WTC11 (cell line): Measurements from ENCODE around the gene LTBR. TPM values are rescaled to one million over a fixed set of nuclear protein-coding genes. Genes with fewer than 3 reads are reported as not detected.
A peak's percentile ranks its signal among the peaks of the same experiment; 100 is the strongest.

Experiments used
- ATAC-seq: fragments of 200-7000 bp; cut with Tn5 transposase; 2 replicates; pipeline ENCODE4 v1.10.0; 2021; ENCODE audit warnings: mild to moderate bottlenecking, moderate library complexity
- CTCF ChIA-PET: fragments of 300-600 bp; sonication (Branson Sonifier 250); formaldehyde crosslinking; loops from one replicate; lab custom pipeline; 2021; ENCODE audit warnings: antibody characterized with exemption; lab: Charles Lee
- POLR2A ChIA-PET: fragments of 350-600 bp; sonication (Branson Sonifier 250); formaldehyde crosslinking; loops from one replicate; lab custom pipeline; 2021; ENCODE audit warnings: antibody characterized with exemption; lab: Charles Lee
- DNase-seq: peaks from one replicate; pipeline ENCODE4 v3.0.0; 2021; ENCODE audit warnings: low spot score
- H3K27ac Mint-ChIP-seq: 2 replicates; pipeline ENCODE4 v1.8.0; 2021; ENCODE audit warnings: mixed read lengths
- H3K27me3 Mint-ChIP-seq: 2 replicates; pipeline ENCODE4 v1.8.0; 2021; ENCODE audit warnings: low read depth, mild to moderate bottlenecking, moderate library complexity, mixed read lengths
- H3K36me3 Mint-ChIP-seq: 2 replicates; pipeline ENCODE4 v1.8.0; 2021; ENCODE audit warnings: mixed read lengths
- H3K4me1 Mint-ChIP-seq: 2 replicates; pipeline ENCODE4 v1.8.0; 2022; ENCODE audit warnings: mixed read lengths
- H3K4me3 Mint-ChIP-seq: 2 replicates; pipeline ENCODE4 v1.8.0; 2021; ENCODE audit warnings: mild to moderate bottlenecking, moderate library complexity, mixed read lengths
- H3K9me3 Mint-ChIP-seq: 2 replicates; pipeline ENCODE4 v1.8.0; 2021; ENCODE audit warnings: mixed read lengths
- EMX1 ChIP-seq: fragments of 250-450 bp; sonication (Bioruptor Pico); IDR thresholded peaks from 2 replicates; pipeline ENCODE4 v1.8.0; 2021; ENCODE audit warnings: mild to moderate bottlenecking
- FOXJ3 ChIP-seq: sonication (generic); formaldehyde crosslinking; IDR thresholded peaks from 2 replicates; pipeline ENCODE4 v1.9.0; 2021; ENCODE audit warnings: missing genetic modification reagents, mild to moderate bottlenecking, borderline replicate concordance
- FOXP1 ChIP-seq: sonication (generic); formaldehyde crosslinking; IDR thresholded peaks from 2 replicates; pipeline ENCODE4 v1.8.0; 2022; ENCODE audit warnings: missing genetic modification reagents, mild to moderate bottlenecking, moderate library complexity, borderline replicate concordance
- MXD4 ChIP-seq: fragments of 250-450 bp; sonication (Bioruptor Pico); IDR thresholded peaks from 2 replicates; pipeline ENCODE4 v1.8.0; 2021; ENCODE audit warnings: mild to moderate bottlenecking, moderate library complexity, borderline replicate concordance
- MYBL2 ChIP-seq: sonication (generic); formaldehyde crosslinking; IDR thresholded peaks from 2 replicates; pipeline ENCODE4 v1.8.1; 2023; ENCODE audit warnings: mild to moderate bottlenecking, moderate library complexity, missing genetic modification reagents
- SOX15 ChIP-seq: fragments of 250-450 bp; sonication (Bioruptor Pico); IDR thresholded peaks from 2 replicates; pipeline ENCODE4 v1.9.0; 2021; ENCODE audit warnings: mild to moderate bottlenecking
- TCF7 ChIP-seq: sonication (generic); formaldehyde crosslinking; IDR thresholded peaks from 2 replicates; pipeline ENCODE4 v1.8.0; 2022; ENCODE audit warnings: mild to moderate bottlenecking, low read depth, missing genetic modification reagents, moderate library complexity
- TEAD4 ChIP-seq: sonication (generic); formaldehyde crosslinking; IDR thresholded peaks from 2 replicates; pipeline ENCODE4 v1.8.0; 2022; ENCODE audit warnings: mild to moderate bottlenecking, missing genetic modification reagents
- TP53 ChIP-seq: sonication (generic); formaldehyde crosslinking; IDR thresholded peaks from 2 replicates; pipeline ENCODE4 v1.8.1; 2023; ENCODE audit warnings: mild to moderate bottlenecking, missing genetic modification reagents
- ZNF121 ChIP-seq: sonication (generic); formaldehyde crosslinking; IDR thresholded peaks from 2 replicates; pipeline ENCODE4 v1.8.0; 2023; ENCODE audit warnings: missing genetic modification reagents
- total RNA-seq: library from RNA; stranded (reverse); gene quantifications from 3 replicates; pipeline ENCODE4 v1.2.3, GENCODE V29; 2021
- TF ChIP-seq, protein P1 (sequence below): fragments of 250-450 bp; sonication (Bioruptor Pico); conservative IDR thresholded peaks from 2 replicates; pipeline ENCODE4 v1.9.0; 2021; ENCODE audit warnings: mild to moderate bottlenecking
- TF ChIP-seq, protein P2 (sequence below): sonication (generic); formaldehyde crosslinking; IDR thresholded peaks from 2 replicates; pipeline ENCODE4 v1.8.1; 2023; ENCODE audit warnings: mild to moderate bottlenecking, missing genetic modification reagents, moderate library complexity
- TF ChIP-seq, protein P3 (sequence below): sonication (generic); formaldehyde crosslinking; conservative IDR thresholded peaks from 2 replicates; pipeline ENCODE4 v1.8.1; 2022; ENCODE audit warnings: mild to moderate bottlenecking, missing genetic modification reagents

Gene LTBR
- total RNA-seq, 1 experiment from 2014 or later: 4.0 TPM

DNA sequence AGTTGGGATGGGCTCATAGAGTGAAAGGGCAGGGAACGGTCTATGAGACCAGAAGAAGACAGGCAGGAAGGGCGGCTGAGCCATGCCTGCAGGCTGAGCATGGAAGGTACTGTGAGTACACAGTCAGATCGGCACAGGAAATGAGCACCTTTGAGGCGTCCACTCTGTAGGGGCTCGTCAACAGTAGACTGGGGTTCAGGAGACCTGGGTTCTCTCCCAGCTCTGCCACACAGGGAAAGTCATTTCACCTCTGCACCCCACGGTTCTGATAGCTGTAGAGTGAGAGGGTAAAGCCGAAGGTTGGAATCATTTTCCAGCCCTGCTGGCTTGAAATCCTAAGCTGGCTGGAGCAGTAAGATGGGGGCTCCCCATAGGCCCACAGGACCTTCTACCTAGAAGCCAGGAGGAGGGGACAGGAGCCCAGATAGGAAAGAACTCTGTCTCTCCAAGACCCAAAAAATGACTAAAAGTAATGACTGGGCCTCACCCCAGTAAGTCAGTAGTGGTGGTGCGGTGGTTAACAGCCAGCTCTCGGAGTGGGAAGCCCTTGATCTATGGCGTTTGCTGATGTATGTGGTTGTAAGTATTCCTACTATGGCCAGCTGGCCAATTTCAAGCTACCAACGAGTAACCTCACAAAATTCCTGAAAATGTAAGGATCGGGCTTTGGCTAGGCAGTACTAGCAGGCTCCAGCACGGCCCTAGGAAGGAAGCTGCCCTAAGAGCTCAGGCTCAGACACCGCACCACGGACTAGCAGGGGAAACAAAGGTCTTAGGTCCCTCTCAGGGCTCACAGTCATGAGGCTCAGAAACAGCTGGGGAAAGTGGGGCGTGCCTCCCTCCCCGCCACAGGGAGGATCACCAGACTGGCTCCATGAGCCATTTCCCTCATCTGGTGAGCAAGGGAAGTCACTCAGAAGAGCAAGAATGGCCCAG, 50.5 kb downstream of the LTBR start:
- ChIA-PET POLR2A (interaction anchor here (0.7 to 1.7 kb wide), 4 partner anchors 17 to 188 kb away, joined by 3 to 10 read pairs (median 4); partner anchors contain the start of genes TAPBPL and VAMP1), CTCF (interaction anchor here (0.8 to 2.4 kb wide), 9 partner anchors 10 to 136 kb away, joined by 3 to 26 read pairs (median 3); partner anchors contain the start of genes CD27 and VAMP1)
- peaks cover 32% of the 10 kb centered on the region for H3K4me1 Mint-ChIP-seq
- peak overlapping the region; percentile 79 for H3K27ac Mint-ChIP-seq
- TF ChIP-seq TCF7 (CRISPR knock-in tag) (no peak), SOX15 (CRISPR knock-in tag) (no peak), TP53 (CRISPR knock-in tag) (no peak), EMX1 (CRISPR knock-in tag) (no peak), FOXJ3 (CRISPR knock-in tag) (no peak), MXD4 (CRISPR knock-in tag) (no peak), MYBL2 (CRISPR knock-in tag) (no peak)
- peaks cover 3% of the 10 kb centered on the region for H3K9me3 Mint-ChIP-seq
- no peak overlapping the region for H3K4me3 Mint-ChIP-seq
- no peaks in the 10 kb centered on the region for H3K36me3 Mint-ChIP-seq
- peak; percentile 78 for ATAC-seq
- no peaks in the 10 kb centered on the region for H3K27me3 Mint-ChIP-seq
- DNase-seq: no peak

DNA sequence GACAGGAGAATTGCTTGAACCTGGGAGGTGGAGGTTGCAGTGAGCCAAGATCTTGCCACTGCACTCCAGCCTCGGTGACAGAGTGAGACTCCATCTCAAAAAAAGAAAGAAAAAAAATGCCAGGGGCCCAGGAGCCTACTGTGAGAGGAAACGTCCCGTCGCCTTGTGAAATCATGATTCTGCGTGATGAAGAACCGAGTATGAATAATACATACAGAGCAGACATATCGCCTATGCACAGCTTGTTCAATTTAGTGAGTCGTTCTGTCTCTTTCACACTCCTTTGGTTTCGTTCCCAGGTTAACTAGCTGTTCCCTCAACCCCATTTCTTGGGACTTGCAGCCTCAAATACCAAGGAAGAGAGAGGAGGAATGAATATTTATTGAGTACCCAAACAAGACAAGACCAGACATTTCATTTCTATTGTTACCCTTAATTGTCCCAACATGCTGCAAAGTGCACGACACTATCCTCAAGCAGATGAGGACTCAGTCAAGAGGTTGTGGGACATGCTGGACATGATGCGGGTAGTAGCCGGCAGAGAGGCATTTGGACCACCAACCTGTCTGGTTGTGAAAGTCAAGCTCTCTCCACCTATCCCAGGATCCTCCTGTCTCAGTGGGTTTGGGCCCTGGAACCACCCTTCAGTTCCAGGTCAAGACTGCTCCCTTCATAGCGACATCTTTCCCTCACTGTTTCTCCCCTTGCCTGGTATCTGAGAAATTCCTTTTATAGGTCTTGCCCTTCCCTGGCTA, 52.2 kb downstream of the LTBR start:
- DNase-seq (no peak), ATAC-seq (no peak)
- Mint-ChIP-seq H3K4me1 (peaks cover 26% of the 10 kb centered on the region), H3K36me3 (no peaks in the 10 kb centered on the region), H3K27ac (peak overlapping the region; percentile 34; the same call in 1 of the 2 replicates), H3K4me3 (no peak overlapping the region), H3K9me3 (peaks cover 3% of the 10 kb centered on the region), H3K27me3 (no peaks in the 10 kb centered on the region)
- TF ChIP-seq FOXP1 (CRISPR knock-in tag): no peak
- TF ChIP-seq, protein P1, sequence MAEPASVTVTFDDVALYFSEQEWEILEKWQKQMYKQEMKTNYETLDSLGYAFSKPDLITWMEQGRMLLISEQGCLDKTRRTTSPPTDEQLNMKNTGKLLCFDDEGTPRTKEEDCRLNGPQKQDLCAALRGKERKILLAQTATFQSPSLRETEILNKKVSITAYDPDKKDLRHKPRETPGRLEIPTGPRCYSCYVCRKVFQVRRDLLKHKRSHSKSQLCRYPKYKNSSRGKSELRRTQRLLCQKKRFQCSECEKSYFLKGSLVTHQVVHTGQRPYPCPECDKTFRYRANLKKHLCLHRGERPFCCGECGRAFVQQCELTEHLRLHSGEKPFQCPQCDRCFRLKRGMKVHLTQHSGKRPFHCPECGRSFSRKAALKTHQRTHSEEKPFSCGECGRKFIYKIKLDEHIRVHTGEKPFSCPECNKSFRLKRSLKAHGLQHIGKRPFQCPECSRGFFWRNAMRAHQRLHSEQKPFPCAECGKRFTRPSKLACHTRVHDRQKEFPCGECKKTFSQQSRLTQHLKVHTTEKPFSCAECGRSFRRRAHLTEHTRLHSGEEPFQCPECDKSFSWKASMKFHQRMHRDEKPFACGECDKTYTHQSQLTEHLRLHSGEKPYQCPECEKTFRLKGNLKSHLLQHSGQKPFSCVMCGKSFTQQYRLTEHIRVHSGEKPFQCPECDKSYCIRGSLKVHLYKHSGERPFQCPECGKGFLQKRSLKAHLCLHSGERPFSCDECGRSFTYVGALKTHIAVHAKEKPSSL (CRISPR knock-in tag): no peak
- TF ChIP-seq TEAD4 (CRISPR knock-in tag): no peak
- TF ChIP-seq, protein P2, sequence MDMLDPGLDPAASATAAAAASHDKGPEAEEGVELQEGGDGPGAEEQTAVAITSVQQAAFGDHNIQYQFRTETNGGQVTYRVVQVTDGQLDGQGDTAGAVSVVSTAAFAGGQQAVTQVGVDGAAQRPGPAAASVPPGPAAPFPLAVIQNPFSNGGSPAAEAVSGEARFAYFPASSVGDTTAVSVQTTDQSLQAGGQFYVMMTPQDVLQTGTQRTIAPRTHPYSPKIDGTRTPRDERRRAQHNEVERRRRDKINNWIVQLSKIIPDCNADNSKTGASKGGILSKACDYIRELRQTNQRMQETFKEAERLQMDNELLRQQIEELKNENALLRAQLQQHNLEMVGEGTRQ (CRISPR knock-in tag): no peak
- CTCF ChIA-PET: interaction anchor here (0.5 to 2.2 kb wide), 3 partner anchors 21 to 101 kb away, joined by 3 to 8 read pairs (median 5); no protein-coding TSS in a partner anchor
- POLR2A ChIA-PET: interaction anchor here (1.0 kb wide), 1 partner anchor 34 kb away, joined by 4 read pairs; the partner anchor contains the start of gene VAMP1

DNA sequence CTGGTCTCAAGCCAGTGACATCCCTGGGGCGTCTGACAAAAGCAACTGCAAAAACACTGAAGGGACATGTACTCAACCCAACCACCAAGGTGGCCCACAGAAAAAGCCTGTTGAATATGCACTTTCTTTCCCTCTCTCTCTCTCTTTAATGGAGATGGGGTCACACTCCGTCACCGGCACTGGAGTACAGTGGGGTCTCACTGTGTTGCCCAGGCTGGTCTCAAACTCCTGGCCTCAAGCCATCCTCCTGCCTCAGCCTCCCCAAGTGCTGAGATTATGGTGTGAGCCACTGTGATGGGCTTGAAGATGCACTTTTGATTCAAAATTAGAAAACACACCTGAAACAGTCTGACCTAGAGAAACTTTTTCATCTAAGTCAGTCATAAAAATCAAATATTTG, 53.6 kb downstream of the LTBR start:
- TF ChIP-seq, protein P3, sequence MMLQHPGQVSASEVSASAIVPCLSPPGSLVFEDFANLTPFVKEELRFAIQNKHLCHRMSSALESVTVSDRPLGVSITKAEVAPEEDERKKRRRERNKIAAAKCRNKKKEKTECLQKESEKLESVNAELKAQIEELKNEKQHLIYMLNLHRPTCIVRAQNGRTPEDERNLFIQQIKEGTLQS: no peak
- peak; percentile 97 for TF ChIP-seq ZNF121
- TF ChIP-seq, all 79 proteins: peak for 1
- no peaks in the 10 kb centered on the region for H3K36me3 Mint-ChIP-seq
- ChIA-PET POLR2A (no interaction called here), CTCF (interaction anchor here (2.2 kb wide), 1 partner anchor 28 kb away, joined by 8 read pairs; no protein-coding TSS in a partner anchor)
- no peaks in the 10 kb centered on the region for H3K27me3 Mint-ChIP-seq
- H3K9me3 Mint-ChIP-seq: peaks cover 3% of the 10 kb centered on the region
- ATAC-seq (no peak), DNase-seq (no peak)
- H3K4me3 Mint-ChIP-seq: no peak overlapping the region
- H3K27ac Mint-ChIP-seq: no peak overlapping the region
- H3K4me1 Mint-ChIP-seq: peaks cover 26% of the 10 kb centered on the region
